ENCODE results near the gene ATF1. TPM values are rescaled to one million over a fixed set of nuclear protein-coding genes. Genes with fewer than 3 reads are reported as not detected.

The ATF1 gene
- total RNA-seq = 33.0 and 37.7 TPM in 2 replicates

GRCh38 chr12:50763639-50764285, at the start of gene ATF1:
Gene ATF1, plus strand, starts transcription at chr12:50764101. Its CDS starts 16,045 bp downstream, at chr12:50780146.

GRCh38 chr12:50842637-50843493, 79.0 kb downstream of the ATF1 start, which contains the start of gene TMPRSS12:
Gene TMPRSS12, plus strand, starts transcription at chr12:50842926. Its CDS starts 39 bp downstream, at chr12:50842965.

Other genes with a start within 250 kb of the ATF1 start
- not detected in 2 replicates for gene TMPRSS12, start 78.8 kb downstream of the ATF1 start, total RNA-seq
- not detected in 2 replicates for gene HIGD1C, start 188.4 kb downstream of the ATF1 start, total RNA-seq